ENCODE measurements around the gene USH1C. TPM values are rescaled to one million over a fixed set of nuclear protein-coding genes. Genes with fewer than 3 reads are reported as not detected.

The USH1C gene
- total and polyA plus RNA-seq, 2 experiments from 2014 or later = not detected

DNA sequence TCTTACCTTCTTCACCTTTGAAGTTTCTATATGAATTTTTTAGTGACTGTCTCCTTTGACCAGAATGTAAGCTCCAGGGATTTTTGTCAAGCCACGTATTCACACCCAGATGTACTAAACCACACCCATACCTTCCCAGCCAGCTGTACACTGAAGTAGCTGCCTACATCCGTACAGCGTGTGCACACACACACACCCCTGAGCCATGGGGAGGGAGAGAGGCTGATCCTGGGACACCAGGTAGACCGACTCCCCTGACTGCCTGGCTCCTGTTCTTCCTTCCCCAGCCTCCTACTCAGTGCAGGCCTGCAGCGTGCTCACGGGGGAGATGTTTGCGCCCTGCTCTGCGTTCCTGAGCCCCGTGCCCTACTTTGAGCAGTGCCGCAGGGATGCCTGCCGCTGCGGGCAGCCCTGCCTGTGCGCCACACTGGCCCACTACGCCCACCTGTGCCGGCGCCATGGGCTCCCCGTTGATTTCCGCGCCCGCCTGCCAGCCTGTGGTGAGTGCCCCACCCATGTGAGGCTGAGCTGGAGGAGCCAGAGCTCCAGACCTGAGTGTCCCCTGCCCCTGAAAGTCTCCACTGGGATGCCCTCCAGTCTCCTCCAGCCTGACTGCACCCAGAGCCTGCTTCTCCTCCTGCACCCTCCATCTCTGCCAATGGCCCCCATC lies 28.7 kb upstream of the USH1C start:
- no peaks in the 10 kb centered on the region for H3F3A ChIP-seq (ENCODE audit: insufficient read depth)
- no peaks in the 10 kb centered on the region for H4K20me1 ChIP-seq (ENCODE audit: insufficient read depth)
- H3K4me3 ChIP-seq = no peak overlapping the region
- in situ Hi-C loops (cut with MboI) = no loop called here
- no peak overlapping the region for H2AFZ ChIP-seq
- no peak overlapping the region for H3K9ac ChIP-seq
- WGBS, 2 experiments (ENCODE audit: low coverage in 1 of 2, low lambda C conversion rate in 2 of 2, missing lambda C conversion rate in 2 of 2) = 54 to 57% methylated on average over 20 of the region's 20 CpGs
- DNase-seq = no peak
- H3K79me2 ChIP-seq (ENCODE audit: insufficient read depth) = no peaks in the 10 kb centered on the region
- no peak overlapping the region for H3K4me2 ChIP-seq (ENCODE audit: unreplicated experiment)
- H3K9me2 ChIP-seq (ENCODE audit: insufficient read depth) = no peaks in the 10 kb centered on the region
- no peak overlapping the region for H3K27ac ChIP-seq
- no peaks in the 10 kb centered on the region for H3K36me3 ChIP-seq (ENCODE audit: low read depth)
- no peaks in the 10 kb centered on the region for H3K9me3 ChIP-seq (ENCODE audit: low read depth)
- H3K4me1 ChIP-seq (ENCODE audit: insufficient read depth) = no peaks in the 10 kb centered on the region
- TF ChIP-seq EZH2phosphoT487 (IDR thresholded peaks at IDR 0.05; ENCODE audit: insufficient read depth, low read depth) (no peak), EZH2 (IDR thresholded peaks at IDR 0.05; ENCODE audit: insufficient read depth, poor library complexity, severe bottlenecking) (no peak)
- H3K27me3 ChIP-seq (replicated peaks; ENCODE audit: insufficient read depth) = peaks cover 6% of the 10 kb centered on the region; the same call in 1 of the 2 replicates

- Histone ChIP-seq H3K27me3 (replicated peaks; ENCODE audit: insufficient read depth) (peaks cover 6% of the 10 kb centered on the region), H3K9ac (no peak overlapping the region), H2AFZ (no peak overlapping the region), H3K4me2 (ENCODE audit: unreplicated experiment) (no peak overlapping the region), H4K20me1 (ENCODE audit: insufficient read depth) (no peaks in the 10 kb centered on the region), H3K4me1 (ENCODE audit: insufficient read depth) (no peaks in the 10 kb centered on the region), H3K79me2 (ENCODE audit: insufficient read depth) (no peaks in the 10 kb centered on the region), H3F3A (ENCODE audit: insufficient read depth) (no peaks in the 10 kb centered on the region), H3K9me3 (ENCODE audit: low read depth) (no peaks in the 10 kb centered on the region), H3K27ac (no peak overlapping the region), H3K9me2 (ENCODE audit: insufficient read depth) (no peaks in the 10 kb centered on the region), H3K36me3 (ENCODE audit: low read depth) (no peaks in the 10 kb centered on the region), H3K4me3 (no peak overlapping the region)
- in situ Hi-C loops (cut with MboI) = no loop called here
- WGBS, 2 experiments (ENCODE audit: low coverage in 1 of 2, low lambda C conversion rate in 2 of 2, missing lambda C conversion rate in 2 of 2) = 14% methylated on average over 3 of the region's 3 CpGs; no CpG with 5 or more reads in 1 of the 2 experiments
- no peak for DNase-seq
- TF ChIP-seq EZH2 (IDR thresholded peaks at IDR 0.05; ENCODE audit: insufficient read depth, poor library complexity, severe bottlenecking) = no peak
- no peak for TF ChIP-seq EZH2phosphoT487 (IDR thresholded peaks at IDR 0.05; ENCODE audit: insufficient read depth, low read depth)
These were observed 28.1 kb upstream of the USH1C start for GRCh38 chr11:17572359-17572690.

DNA sequence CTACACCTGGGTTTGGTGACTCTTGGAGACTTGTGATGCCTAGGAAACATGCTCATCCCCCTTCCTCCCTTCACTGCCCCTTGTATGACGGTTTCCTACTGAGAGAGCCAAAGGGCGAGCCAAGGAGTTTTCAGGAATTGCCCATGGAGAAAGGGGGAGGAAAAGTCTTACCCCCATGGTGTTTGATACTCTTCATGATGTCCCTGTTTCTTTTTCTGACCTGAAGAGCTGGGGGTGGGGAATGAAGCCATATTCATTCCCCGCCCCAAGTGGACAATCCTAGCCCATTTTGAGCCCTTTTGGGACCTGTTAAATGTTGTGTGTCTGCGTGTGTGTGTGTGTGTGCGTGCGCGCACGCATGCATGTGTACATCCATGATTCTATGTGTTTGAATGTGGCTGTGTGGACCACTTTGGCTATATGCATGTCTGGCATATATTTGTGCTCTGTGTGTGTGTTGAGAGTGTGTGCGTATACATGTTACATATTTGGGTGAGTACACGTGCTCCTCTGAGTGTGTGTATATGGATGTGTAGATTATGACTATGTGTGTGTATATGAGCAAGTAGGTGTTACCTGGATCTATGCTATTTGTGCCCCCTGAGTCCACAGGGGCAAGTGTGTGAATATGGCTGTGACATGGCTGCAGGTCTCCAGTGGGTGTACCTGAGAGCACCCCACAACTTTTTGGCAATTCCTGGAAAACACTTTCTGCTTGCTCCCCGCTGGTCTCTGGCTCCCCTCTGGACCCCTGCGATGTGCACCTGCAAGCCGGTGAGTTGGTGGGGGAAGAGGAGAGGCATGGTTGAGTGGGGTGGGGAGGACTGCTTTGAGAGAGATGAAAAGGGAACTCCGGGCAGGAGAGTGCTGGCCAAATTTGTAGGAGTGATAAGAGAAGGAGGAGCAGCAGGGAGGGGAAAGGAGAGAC lies 27.5 kb upstream of the USH1C start:
- Histone ChIP-seq H3K27me3 (replicated peaks; ENCODE audit: insufficient read depth) (peaks cover 6% of the 10 kb centered on the region), H3K27ac (no peak overlapping the region), H3K9ac (no peak overlapping the region), H3K9me3 (ENCODE audit: low read depth) (no peaks in the 10 kb centered on the region), H3K4me3 (no peak overlapping the region), H4K20me1 (ENCODE audit: insufficient read depth) (no peaks in the 10 kb centered on the region), H3K4me1 (ENCODE audit: insufficient read depth) (no peaks in the 10 kb centered on the region), H3K4me2 (ENCODE audit: unreplicated experiment) (no peak overlapping the region), H3K79me2 (ENCODE audit: insufficient read depth) (no peaks in the 10 kb centered on the region), H2AFZ (no peak overlapping the region), H3F3A (ENCODE audit: insufficient read depth) (no peaks in the 10 kb centered on the region), H3K36me3 (ENCODE audit: low read depth) (no peaks in the 10 kb centered on the region), H3K9me2 (ENCODE audit: insufficient read depth) (no peaks in the 10 kb centered on the region)
- TF ChIP-seq EZH2phosphoT487 (IDR thresholded peaks at IDR 0.05; ENCODE audit: insufficient read depth, low read depth) = no peak
- no peak for TF ChIP-seq EZH2 (IDR thresholded peaks at IDR 0.05; ENCODE audit: insufficient read depth, poor library complexity, severe bottlenecking)
- DNase-seq = no peak
- WGBS, 2 experiments (ENCODE audit: low coverage in 1 of 2, low lambda C conversion rate in 2 of 2, missing lambda C conversion rate in 2 of 2) = 63 to 68% methylated on average over 14 of the region's 14 CpGs
- in situ Hi-C loops (cut with MboI) = no loop called here

- Histone ChIP-seq H3K9me2 (ENCODE audit: insufficient read depth) (no peaks in the 10 kb centered on the region), H3K36me3 (ENCODE audit: low read depth) (no peaks in the 10 kb centered on the region), H3K27me3 (replicated peaks; ENCODE audit: insufficient read depth) (peaks cover 6% of the 10 kb centered on the region), H3K27ac (no peak overlapping the region), H3K79me2 (ENCODE audit: insufficient read depth) (no peaks in the 10 kb centered on the region), H4K20me1 (ENCODE audit: insufficient read depth) (no peaks in the 10 kb centered on the region), H3F3A (ENCODE audit: insufficient read depth) (no peaks in the 10 kb centered on the region), H3K4me3 (no peak overlapping the region), H2AFZ (no peak overlapping the region), H3K4me1 (ENCODE audit: insufficient read depth) (no peaks in the 10 kb centered on the region), H3K4me2 (ENCODE audit: unreplicated experiment) (no peak overlapping the region), H3K9me3 (ENCODE audit: low read depth) (no peaks in the 10 kb centered on the region), H3K9ac (no peak overlapping the region)
- no peak for DNase-seq
- TF ChIP-seq EZH2phosphoT487 (IDR thresholded peaks at IDR 0.05; ENCODE audit: insufficient read depth, low read depth) = no peak
- no peak for TF ChIP-seq EZH2 (IDR thresholded peaks at IDR 0.05; ENCODE audit: insufficient read depth, poor library complexity, severe bottlenecking)
- in situ Hi-C loops (cut with MboI) = no loop called here
- 67 to 76% methylated on average over 23 of the region's 23 CpGs for WGBS, 2 experiments (ENCODE audit: low coverage in 1 of 2, low lambda C conversion rate in 2 of 2, missing lambda C conversion rate in 2 of 2)
These were observed 25.8 kb upstream of the USH1C start for GRCh38 chr11:17570034-17570433.
